Measurements from ENCODE around the gene AKR1E2.

AKR1E2 gene

GRCh38 chr10:4784667-4785333 lies 41.2 kb upstream of the AKR1E2 start:
- CTCF ChIA-PET, result interaction anchor here (0.7 to 1.7 kb wide), 2 partner anchors 15 to 30 kb away, joined by 3 to 5 read pairs; no protein-coding TSS in a partner anchor
- DNase-seq (ENCODE audit: low read depth, low spot score), result no peak
- POLR2A ChIA-PET, result no interaction called here

GRCh38 chr10:4786043-4786839 lies 39.8 kb upstream of the AKR1E2 start:
- ChIA-PET CTCF (interaction anchor here (1.7 kb wide), 1 partner anchor 28 kb away, joined by 5 read pairs; no protein-coding TSS in a partner anchor), POLR2A (no interaction called here)
- TF ChIP-seq CTCF (IDR thresholded peaks at IDR 0.05; ENCODE audit: insufficient read depth, low read length, missing control alignments), result no peak
- DNase-seq (ENCODE audit: low read depth, low spot score), result no peak
- H3K4me3 ChIP-seq (ENCODE audit: low read depth, low read length), result no peak overlapping the region

More at GRCh38 chr10:4784667-4785333, 41.2 kb upstream of the AKR1E2 start:
- H3K4me3 ChIP-seq (ENCODE audit: low read depth, low read length), result no peak overlapping the region
- TF ChIP-seq CTCF (IDR thresholded peaks at IDR 0.05; ENCODE audit: insufficient read depth, low read length, missing control alignments), result no peak

GRCh38 chr10:4790045-4790444 lies 36.0 kb upstream of the AKR1E2 start:
- DNase-seq (ENCODE audit: low read depth, low spot score), result no peak
- TF ChIP-seq CTCF (IDR thresholded peaks at IDR 0.05; ENCODE audit: insufficient read depth, low read length, missing control alignments), result no peak
- ChIA-PET CTCF (interaction anchor here (0.6 to 1.6 kb wide), 2 partner anchors 24 to 897 kb away, joined by 3 to 6 read pairs; no protein-coding TSS in a partner anchor), POLR2A (interaction anchor here (0.7 kb wide), 1 partner anchor 979 kb away, joined by 3 read pairs; no protein-coding TSS in a partner anchor)
- H3K4me3 ChIP-seq (ENCODE audit: low read depth, low read length), result no peak overlapping the region

- H3K4me3 ChIP-seq (ENCODE audit: low read depth, low read length), result no peak overlapping the region
- DNase-seq (ENCODE audit: low read depth, low spot score), result no peak
- ChIA-PET POLR2A (interaction anchor here (0.7 kb wide), 1 partner anchor 980 kb away, joined by 3 read pairs; no protein-coding TSS in a partner anchor), CTCF (interaction anchor here (0.6 to 1.6 kb wide), 3 partner anchors 23 to 911 kb away, joined by 3 to 6 read pairs (median 3); no protein-coding TSS in a partner anchor)
- TF ChIP-seq CTCF (IDR thresholded peaks at IDR 0.05; ENCODE audit: insufficient read depth, low read length, missing control alignments), result no peak
Measured at GRCh38 chr10:4790922-4791321, 35.1 kb upstream of the AKR1E2 start.

- H3K4me3 ChIP-seq (ENCODE audit: low read depth, low read length), result no peak overlapping the region
- DNase-seq (ENCODE audit: low read depth, low spot score), result no peak
- no peak for TF ChIP-seq CTCF (IDR thresholded peaks at IDR 0.05; ENCODE audit: insufficient read depth, low read length, missing control alignments)
- POLR2A ChIA-PET, result no interaction called here
- CTCF ChIA-PET, result interaction anchor here (0.9 to 1.4 kb wide), 3 partner anchors 10 to 22 kb away, joined by 3 to 6 read pairs (median 3); no protein-coding TSS in a partner anchor
Measured at GRCh38 chr10:4792381-4792780, 33.6 kb upstream of the AKR1E2 start.

GRCh38 chr10:4801405-4801804 lies 24.6 kb upstream of the AKR1E2 start:
- DNase-seq (ENCODE audit: low read depth, low spot score), result no peak
- H3K4me3 ChIP-seq (ENCODE audit: low read depth, low read length), result no peak overlapping the region
- CTCF ChIA-PET, result no interaction called here
- POLR2A ChIA-PET, result no interaction called here
- TF ChIP-seq CTCF (IDR thresholded peaks at IDR 0.05; ENCODE audit: insufficient read depth, low read length, missing control alignments), result no peak
